Measurements from ENCODE around the gene RBMS3.

- TF ChIP-seq CTCF (IDR thresholded peaks at IDR 0.05) (no peak), EZH2 (IDR thresholded peaks at IDR 0.05) (no peak)
These were observed 301.4 kb downstream of the RBMS3 start for GRCh38 chr3:29582273-29582672.
